CD4-positive, alpha-beta T cell (primary cell): ENCODE results near the gene ARSJ. TPM values are rescaled to one million over a fixed set of nuclear protein-coding genes. Genes with fewer than 3 reads are reported as not detected.

ENCODE experiments used
- ATAC-seq: fragments of 200-7000 bp; cut with Tn5 transposase; one replicate; pipeline ENCODE4 v1.10.0; 2022; ENCODE audit warnings: mild to moderate bottlenecking; ENCODE audit not compliant: poor library complexity
- CTCF ChIA-PET: fragments of 350-600 bp; sonication (Branson Sonifier 250); formaldehyde crosslinking; loops from one replicate; lab custom pipeline; 2021; ENCODE audit warnings: antibody characterized with exemption, inconsistent platforms; lab: Charles Lee
- POLR2A ChIA-PET: fragments of 350-600 bp; sonication (Branson Sonifier 250); formaldehyde crosslinking; loops from one replicate; lab custom pipeline; 2021; ENCODE audit warnings: antibody characterized with exemption, inconsistent platforms; lab: Charles Lee
- DNase-seq, 14 experiments: peaks; one replicate each; pipeline ENCODE4 v3.0.0-alpha.2; 2013 to 2020; ENCODE audit warnings: mixed read lengths in 2 of 14
- H3K27ac ChIP-seq, 2 donors: one replicate each; pipeline versions ENCODE4 v1.5.1 to v1.7.0; 2013; ENCODE audit warnings: low read length in 2 of 2, low read depth in 1 of 2, mild to moderate bottlenecking in 1 of 2
- H3K27me3 ChIP-seq, 2 experiments: 1 replicate in 1 of 2; 2 replicates in 1 of 2; pipeline versions ENCODE4 v1.6.1 to v1.7.0; 2013; ENCODE audit warnings: low read length in 2 of 2, control low read depth in 1 of 2, mild to moderate bottlenecking in 1 of 2, moderate library complexity in 1 of 2; ENCODE audit not compliant: insufficient read depth in 2 of 2, control insufficient read depth in 1 of 2
- H3K36me3 ChIP-seq: one replicate; pipeline ENCODE4 v1.6.1; 2013; ENCODE audit warnings: low read length, control low read depth; ENCODE audit not compliant: insufficient read depth
- H3K4me1 ChIP-seq: one replicate; pipeline ENCODE4 v1.6.1; 2013; ENCODE audit warnings: low read length, control low read depth; ENCODE audit not compliant: insufficient read depth
- H3K4me3 ChIP-seq: one replicate; pipeline ENCODE4 v1.5.1; 2013; ENCODE audit warnings: mild to moderate bottlenecking, low read length, moderate library complexity
- H3K9me3 ChIP-seq, 2 experiments: 1 replicate in 1 of 2; 2 replicates in 1 of 2; pipeline versions ENCODE4 v1.6.1 to v1.7.0; 2013; ENCODE audit warnings: low read length in 2 of 2, mild to moderate bottlenecking in 2 of 2, control low read depth in 1 of 2, moderate library complexity in 1 of 2; ENCODE audit not compliant: control insufficient read depth in 1 of 2, insufficient read depth in 1 of 2
- H3K27ac Mint-ChIP-seq: one replicate; pipeline ENCODE4 v1.8.0; 2020; ENCODE audit warnings: mixed read lengths
- H3K27me3 Mint-ChIP-seq: one replicate; pipeline ENCODE4 v1.8.0; 2021; ENCODE audit warnings: mixed read lengths
- H3K36me3 Mint-ChIP-seq: one replicate; pipeline ENCODE4 v1.8.0; 2021; ENCODE audit warnings: low read depth, mixed read lengths
- H3K4me1 Mint-ChIP-seq: one replicate; pipeline ENCODE4 v1.8.0; 2021; ENCODE audit warnings: low read depth, mixed read lengths
- H3K4me3 Mint-ChIP-seq: one replicate; pipeline ENCODE4 v1.8.0; 2020; ENCODE audit warnings: mild to moderate bottlenecking, mixed read lengths
- H3K9me3 Mint-ChIP-seq: one replicate; pipeline ENCODE4 v1.8.0; 2020; ENCODE audit warnings: mixed read lengths
- CTCF ChIP-seq: fragments of 200-600 bp; IDR thresholded peaks from one replicate; pipeline ENCODE4 v1.8.0; 2022; ENCODE audit warnings: antibody characterized with exemption, mild to moderate bottlenecking
- intact Hi-C, 2 experiments: fragments of 100-400 bp; cut with DNase I in 1 of 2; cut with micrococcal nuclease in 1 of 2; formaldehyde crosslinking; loops; one replicate each; pipeline versions ENCODE4 v1.15.1 to v1.9.0; 2023 to 2025; cut with DNase I, micrococcal nuclease
- total RNA-seq, 174 experiments: library from RNA in 2 of 174; stranded (reverse) in 2 of 174; gene quantifications; one replicate each; pipeline ENCODE4 v1.2.3 and lab custom pipeline; 2021 to 2026

ARSJ gene
- total RNA-seq, 2 experiments from 2014 or later, result not detected

- H3K9me3 Mint-ChIP-seq, result no peaks in the 10 kb centered on the region
- intact Hi-C loops, result no loop called here
- Histone ChIP-seq H3K4me1 (no peaks in the 10 kb centered on the region), H3K36me3 (no peaks in the 10 kb centered on the region), H3K4me3 (no peak overlapping the region), H3K27ac (no peak overlapping the region), H3K27me3 (no peaks in the 10 kb centered on the region), H3K9me3 (peaks cover 0 to 4% of the 10 kb centered on the region in 2 experiments)
- POLR2A ChIA-PET, result no interaction called here
- DNase-seq, result peak in 2 of 14 experiments; percentile 3 to 6
- TF ChIP-seq CTCF, result no peak
- H3K4me1 Mint-ChIP-seq, result peaks cover 34% of the 10 kb centered on the region
- CTCF ChIA-PET, result no interaction called here
- peak overlapping the region; percentile 2 for H3K4me3 Mint-ChIP-seq
- no peaks in the 10 kb centered on the region for H3K27me3 Mint-ChIP-seq
- ATAC-seq, result peak; percentile 56
- H3K27ac Mint-ChIP-seq, result peak overlapping the region; percentile 3
- no peaks in the 10 kb centered on the region for H3K36me3 Mint-ChIP-seq
Observed at GRCh38 chr4:113869743-113870375, 109.6 kb downstream of the ARSJ start.

GRCh38 chr4:113866611-113867010 is 112.8 kb downstream of the ARSJ start:
- Mint-ChIP-seq H3K4me1 (peaks cover 21% of the 10 kb centered on the region), H3K9me3 (no peaks in the 10 kb centered on the region), H3K27ac (no peak overlapping the region), H3K36me3 (no peaks in the 10 kb centered on the region), H3K4me3 (no peak overlapping the region), H3K27me3 (no peaks in the 10 kb centered on the region)
- no peak for TF ChIP-seq CTCF
- H3K4me3 ChIP-seq, result no peak overlapping the region
- H3K4me1 ChIP-seq, result no peaks in the 10 kb centered on the region
- ATAC-seq (no peak), DNase-seq (no peak)
- CTCF ChIA-PET, result no interaction called here
- H3K27me3 ChIP-seq, result no peaks in the 10 kb centered on the region
- intact Hi-C loops, result no loop called here
- peaks cover 0 to 4% of the 10 kb centered on the region in 2 experiments for H3K9me3 ChIP-seq
- POLR2A ChIA-PET, result no interaction called here
- H3K36me3 ChIP-seq, result no peaks in the 10 kb centered on the region
- no peak overlapping the region for H3K27ac ChIP-seq

GRCh38 chr4:113858924-113859323 is 120.5 kb downstream of the ARSJ start:
- Histone ChIP-seq H3K4me3 (no peak overlapping the region), H3K4me1 (no peaks in the 10 kb centered on the region), H3K27ac (no peak overlapping the region), H3K36me3 (no peaks in the 10 kb centered on the region), H3K27me3 (no peaks in the 10 kb centered on the region), H3K9me3 (no peaks in the 10 kb centered on the region)
- TF ChIP-seq CTCF, result no peak
- Mint-ChIP-seq H3K9me3 (no peaks in the 10 kb centered on the region), H3K4me1 (no peaks in the 10 kb centered on the region), H3K36me3 (no peaks in the 10 kb centered on the region), H3K27me3 (no peaks in the 10 kb centered on the region), H3K4me3 (no peak overlapping the region), H3K27ac (no peak overlapping the region)
- no peak for DNase-seq
- ChIA-PET POLR2A (interaction anchor here (0.6 to 1.4 kb wide), 2 partner anchors 10 to 15 kb away, joined by 3 read pairs; no protein-coding TSS in a partner anchor), CTCF (no interaction called here)
- intact Hi-C loops, result no loop called here
- ATAC-seq, result no peak
